ENCODE measurements around the gene NINL. TPM values are rescaled to one million over a fixed set of nuclear protein-coding genes. Genes with fewer than 3 reads are reported as not detected.

Gene NINL
- total RNA-seq, 1 donor from 2014 or later, result 47.0 TPM

DNA sequence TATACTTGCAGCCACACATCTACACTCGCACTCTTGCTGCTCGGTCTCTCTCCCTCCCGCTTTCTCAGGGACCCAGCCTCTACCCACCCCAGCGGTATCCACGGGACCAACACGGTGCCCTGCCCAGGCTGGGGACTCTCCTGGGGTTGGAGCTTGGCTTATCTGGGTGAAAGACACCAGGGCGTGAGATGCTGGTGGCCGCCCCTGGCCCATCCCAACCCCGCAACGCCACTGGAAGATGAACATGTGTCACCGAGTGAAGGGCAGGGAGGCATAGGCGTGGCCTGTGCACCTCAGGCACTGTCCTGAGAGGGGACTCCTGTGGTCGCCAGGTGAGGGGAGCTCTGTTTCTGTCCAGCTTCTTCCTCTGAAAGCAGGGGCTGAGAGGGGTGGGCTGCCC lies 47.4 kb downstream of the NINL start:
- Mint-ChIP-seq H3K4me3 (no peak overlapping the region), H3K9me3 (no peaks in the 10 kb centered on the region), H3K36me3 (peaks cover 4% of the 10 kb centered on the region), H3K4me1 (ENCODE audit: unreplicated experiment) (peaks cover 39% of the 10 kb centered on the region), H3K27ac (no peak overlapping the region), H3K27me3 (no peaks in the 10 kb centered on the region)
- no peak for TF ChIP-seq CTCF (conservative IDR thresholded peaks at IDR 0.05)
- no peak for DNase-seq (ENCODE audit: extremely low spot score, unreplicated experiment)

DNA sequence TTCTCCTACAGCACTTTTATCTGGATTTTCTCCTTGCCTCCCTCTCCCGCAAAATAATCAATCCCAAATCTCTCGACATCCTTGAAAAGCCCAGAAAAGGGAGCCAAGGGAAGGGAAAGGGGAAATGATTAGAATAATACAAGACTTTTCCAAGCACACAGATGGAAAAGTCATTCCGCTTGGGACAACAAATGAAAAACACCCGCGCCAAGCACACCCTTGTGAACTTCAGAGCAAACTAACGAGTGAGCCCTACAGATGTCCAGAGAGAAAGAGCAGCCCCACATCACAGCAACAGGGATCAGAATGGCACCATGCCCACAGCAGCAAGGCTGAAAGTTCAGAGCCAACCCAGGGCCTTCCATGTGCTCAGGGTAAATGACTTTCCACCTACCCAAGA lies 49.6 kb downstream of the NINL start:
- H3K27ac Mint-ChIP-seq, result no peak overlapping the region
- peaks cover 8% of the 10 kb centered on the region for H3K36me3 Mint-ChIP-seq
- H3K4me3 Mint-ChIP-seq, result no peak overlapping the region
- TF ChIP-seq CTCF (conservative IDR thresholded peaks at IDR 0.05), result no peak
- no peaks in the 10 kb centered on the region for H3K27me3 Mint-ChIP-seq
- DNase-seq (ENCODE audit: extremely low spot score, unreplicated experiment), result no peak
- no peaks in the 10 kb centered on the region for H3K9me3 Mint-ChIP-seq
- H3K4me1 Mint-ChIP-seq (ENCODE audit: unreplicated experiment), result peaks cover 29% of the 10 kb centered on the region

DNA sequence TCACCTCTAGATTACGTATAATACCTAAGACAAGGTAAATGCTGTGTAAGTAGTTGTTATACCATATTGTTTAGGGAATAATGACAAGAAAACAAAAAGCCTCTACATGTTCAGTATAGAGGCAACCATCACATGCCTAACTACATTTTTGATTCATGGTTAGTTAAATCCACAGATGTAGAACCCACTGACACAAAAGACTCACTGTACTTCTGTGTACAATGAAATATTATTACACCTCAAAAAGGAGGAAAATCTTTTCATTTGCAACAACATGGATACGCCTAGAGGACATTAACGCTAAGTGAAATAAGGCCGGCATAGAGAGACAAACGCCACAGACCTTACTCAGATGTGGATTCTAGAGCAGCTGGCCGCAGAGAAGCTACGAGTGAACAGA lies 50.5 kb downstream of the NINL start:
- Mint-ChIP-seq H3K9me3 (peaks cover 6% of the 10 kb centered on the region), H3K4me3 (no peak overlapping the region), H3K4me1 (ENCODE audit: unreplicated experiment) (peaks cover 21% of the 10 kb centered on the region), H3K36me3 (peaks cover 15% of the 10 kb centered on the region), H3K27me3 (no peaks in the 10 kb centered on the region), H3K27ac (no peak overlapping the region)
- DNase-seq (ENCODE audit: extremely low spot score, unreplicated experiment), result no peak
- TF ChIP-seq CTCF (conservative IDR thresholded peaks at IDR 0.05), result no peak

- peak overlapping the region; percentile 17 for H3K27ac Mint-ChIP-seq
- peaks cover 25% of the 10 kb centered on the region for H3K4me1 Mint-ChIP-seq (ENCODE audit: unreplicated experiment)
- no peak for DNase-seq (ENCODE audit: extremely low spot score, unreplicated experiment)
- H3K4me3 Mint-ChIP-seq, result no peak overlapping the region
- no peak for TF ChIP-seq CTCF (conservative IDR thresholded peaks at IDR 0.05)
- peaks cover 6% of the 10 kb centered on the region for H3K9me3 Mint-ChIP-seq
- H3K36me3 Mint-ChIP-seq, result peaks cover 15% of the 10 kb centered on the region
- no peaks in the 10 kb centered on the region for H3K27me3 Mint-ChIP-seq
These were observed 51.2 kb downstream of the NINL start for GRCh38 chr20:25533920-25534700.

GRCh38 chr20:25532971-25533391 lies 52.4 kb downstream of the NINL start:
- Mint-ChIP-seq H3K4me3 (no peak overlapping the region), H3K27ac (no peak overlapping the region), H3K36me3 (peaks cover 19% of the 10 kb centered on the region), H3K4me1 (ENCODE audit: unreplicated experiment) (peaks cover 25% of the 10 kb centered on the region), H3K9me3 (peaks cover 6% of the 10 kb centered on the region), H3K27me3 (no peaks in the 10 kb centered on the region)
- no peak for TF ChIP-seq CTCF (conservative IDR thresholded peaks at IDR 0.05)
- no peak for DNase-seq (ENCODE audit: extremely low spot score, unreplicated experiment)
